Endothelial cell (in vitro differentiated cells): ENCODE results near the gene MAGI2. TPM values are rescaled to one million over a fixed set of nuclear protein-coding genes. Genes with fewer than 3 reads are reported as not detected.

Experiments used
- DNase-seq: peaks from one replicate; pipeline ENCODE4 v3.0.0; 2021; ENCODE audit warnings: low spot score
- H3K27ac Mint-ChIP-seq: one replicate; pipeline ENCODE4 v1.8.0; 2021; ENCODE audit warnings: mixed read lengths, inconsistent platforms; ENCODE audit not compliant: unreplicated experiment
- H3K27me3 Mint-ChIP-seq: one replicate; pipeline ENCODE4 v1.8.0; 2021; ENCODE audit warnings: mild to moderate bottlenecking, moderate library complexity, mixed read lengths, inconsistent platforms; ENCODE audit not compliant: unreplicated experiment
- H3K36me3 Mint-ChIP-seq: one replicate; pipeline ENCODE4 v1.8.0; 2021; ENCODE audit warnings: mild to moderate bottlenecking, low read depth, mixed read lengths, inconsistent platforms; ENCODE audit not compliant: unreplicated experiment
- H3K4me1 Mint-ChIP-seq: one replicate; pipeline ENCODE4 v1.8.0; 2021; ENCODE audit warnings: mild to moderate bottlenecking, mixed read lengths, inconsistent platforms; ENCODE audit not compliant: unreplicated experiment
- H3K4me3 Mint-ChIP-seq: one replicate; pipeline ENCODE4 v1.8.0; 2021; ENCODE audit warnings: mild to moderate bottlenecking, mixed read lengths, inconsistent platforms; ENCODE audit not compliant: unreplicated experiment
- H3K9me3 Mint-ChIP-seq: one replicate; pipeline ENCODE4 v1.8.0; 2021; ENCODE audit warnings: mixed read lengths, inconsistent platforms; ENCODE audit not compliant: unreplicated experiment
- total RNA-seq: library from RNA; stranded (reverse); fragmentation: NEBNext Ultra II Directional; extraction: Animal tissue kit (Norgen Biotek cat#: 25700); gene quantifications from one replicate; pipeline ENCODE4 v1.2.1, GENCODE V29; 2021; ENCODE audit not compliant: unreplicated experiment
- TF ChIP-seq, protein P1 (sequence below): fragments of 200-600 bp; sonication (generic); IDR thresholded peaks from one replicate; pipeline ENCODE4 v1.5.0; 2021; ENCODE audit warnings: antibody characterized with exemption; ENCODE audit not compliant: unreplicated experiment

The MAGI2 gene
- total RNA-seq, 1 donor from 2014 or later: 6.3 TPM

DNA sequence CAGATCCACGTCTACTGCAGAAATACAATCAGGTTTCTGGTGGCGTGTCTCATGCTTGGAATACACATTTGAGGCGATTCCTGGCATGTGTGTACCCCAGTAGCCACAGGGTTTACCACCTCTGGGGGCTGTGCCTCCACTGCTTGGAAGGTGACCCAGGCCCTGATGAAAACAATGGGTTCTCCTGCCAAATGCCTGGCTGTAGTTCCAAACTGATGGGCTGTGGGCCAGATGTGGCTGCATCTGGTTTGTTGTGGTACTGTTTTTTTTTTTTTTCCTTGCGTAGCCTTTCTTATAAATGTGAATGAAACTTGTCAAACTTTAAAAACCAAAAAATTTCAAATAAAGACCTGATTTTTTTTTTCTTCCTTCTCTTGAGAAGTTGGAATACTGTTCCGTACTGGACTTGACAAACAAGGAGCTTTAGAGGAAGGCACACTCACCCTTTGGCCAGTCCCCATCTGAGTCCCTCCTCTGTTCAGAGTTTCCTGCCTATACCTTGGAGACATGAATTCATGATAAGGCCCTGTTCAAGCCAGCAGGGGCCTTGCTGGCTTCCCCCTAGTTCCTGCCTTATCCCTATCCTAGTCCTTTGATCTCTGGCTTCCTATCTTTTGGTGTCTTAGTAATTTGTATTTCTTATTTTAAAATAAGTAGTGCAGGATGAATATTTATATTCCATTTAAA is 1437.8 kb downstream of the MAGI2 start:
- H3K27me3 Mint-ChIP-seq: peaks cover 10% of the 10 kb centered on the region
- no peak for DNase-seq
- H3K9me3 Mint-ChIP-seq: no peaks in the 10 kb centered on the region
- H3K27ac Mint-ChIP-seq: no peak overlapping the region
- H3K4me1 Mint-ChIP-seq: peaks cover 4% of the 10 kb centered on the region
- TF ChIP-seq, protein P1, sequence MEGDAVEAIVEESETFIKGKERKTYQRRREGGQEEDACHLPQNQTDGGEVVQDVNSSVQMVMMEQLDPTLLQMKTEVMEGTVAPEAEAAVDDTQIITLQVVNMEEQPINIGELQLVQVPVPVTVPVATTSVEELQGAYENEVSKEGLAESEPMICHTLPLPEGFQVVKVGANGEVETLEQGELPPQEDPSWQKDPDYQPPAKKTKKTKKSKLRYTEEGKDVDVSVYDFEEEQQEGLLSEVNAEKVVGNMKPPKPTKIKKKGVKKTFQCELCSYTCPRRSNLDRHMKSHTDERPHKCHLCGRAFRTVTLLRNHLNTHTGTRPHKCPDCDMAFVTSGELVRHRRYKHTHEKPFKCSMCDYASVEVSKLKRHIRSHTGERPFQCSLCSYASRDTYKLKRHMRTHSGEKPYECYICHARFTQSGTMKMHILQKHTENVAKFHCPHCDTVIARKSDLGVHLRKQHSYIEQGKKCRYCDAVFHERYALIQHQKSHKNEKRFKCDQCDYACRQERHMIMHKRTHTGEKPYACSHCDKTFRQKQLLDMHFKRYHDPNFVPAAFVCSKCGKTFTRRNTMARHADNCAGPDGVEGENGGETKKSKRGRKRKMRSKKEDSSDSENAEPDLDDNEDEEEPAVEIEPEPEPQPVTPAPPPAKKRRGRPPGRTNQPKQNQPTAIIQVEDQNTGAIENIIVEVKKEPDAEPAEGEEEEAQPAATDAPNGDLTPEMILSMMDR: no peak
- no peak overlapping the region for H3K4me3 Mint-ChIP-seq
- H3K36me3 Mint-ChIP-seq: peaks cover 2% of the 10 kb centered on the region

DNA sequence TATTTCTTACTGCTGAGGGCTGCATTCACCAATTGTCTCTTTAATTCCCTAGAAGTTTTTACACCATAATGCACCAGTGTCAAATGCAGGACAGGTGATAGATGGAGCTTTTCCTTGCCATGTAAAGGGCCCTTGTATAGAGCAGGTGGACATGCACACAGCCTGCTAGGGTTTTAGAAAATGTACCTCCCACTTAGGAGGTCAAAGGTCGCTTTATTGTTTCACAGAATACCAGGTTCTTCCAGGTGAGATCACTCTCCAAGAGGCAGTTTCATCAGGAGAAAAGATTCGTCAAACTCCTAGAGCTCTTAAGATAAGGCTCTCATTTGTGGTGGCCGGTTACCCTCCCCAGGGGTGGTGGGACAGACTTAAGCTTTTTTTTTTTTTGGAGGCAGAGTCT is 1439.1 kb downstream of the MAGI2 start:
- TF ChIP-seq, protein P1: no peak
- Mint-ChIP-seq H3K4me1 (no peaks in the 10 kb centered on the region), H3K4me3 (no peak overlapping the region), H3K36me3 (no peaks in the 10 kb centered on the region), H3K9me3 (no peaks in the 10 kb centered on the region), H3K27me3 (peaks cover 6% of the 10 kb centered on the region), H3K27ac (no peak overlapping the region)
- no peak for DNase-seq

DNA sequence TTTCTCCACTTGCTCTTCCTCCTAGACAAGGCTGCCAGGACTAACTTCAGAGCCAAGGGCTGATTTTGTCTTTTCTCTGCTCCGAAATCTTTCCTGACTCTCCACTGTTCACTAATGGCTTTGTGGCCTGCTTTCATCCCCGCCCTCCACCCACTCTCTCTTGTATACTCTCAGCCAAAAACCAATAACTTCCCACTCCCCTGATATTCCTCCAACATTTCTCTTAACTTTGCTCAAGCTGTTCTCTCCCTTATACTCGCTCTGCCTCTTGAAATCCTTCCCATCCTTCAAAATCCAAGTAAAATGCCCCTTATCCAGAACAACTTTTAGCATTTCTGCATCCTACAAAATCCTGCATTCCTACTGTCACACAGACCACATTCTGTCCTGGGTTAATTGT is 1440.1 kb downstream of the MAGI2 start:
- Mint-ChIP-seq H3K27me3 (peaks cover 6% of the 10 kb centered on the region), H3K27ac (no peak overlapping the region)

DNA sequence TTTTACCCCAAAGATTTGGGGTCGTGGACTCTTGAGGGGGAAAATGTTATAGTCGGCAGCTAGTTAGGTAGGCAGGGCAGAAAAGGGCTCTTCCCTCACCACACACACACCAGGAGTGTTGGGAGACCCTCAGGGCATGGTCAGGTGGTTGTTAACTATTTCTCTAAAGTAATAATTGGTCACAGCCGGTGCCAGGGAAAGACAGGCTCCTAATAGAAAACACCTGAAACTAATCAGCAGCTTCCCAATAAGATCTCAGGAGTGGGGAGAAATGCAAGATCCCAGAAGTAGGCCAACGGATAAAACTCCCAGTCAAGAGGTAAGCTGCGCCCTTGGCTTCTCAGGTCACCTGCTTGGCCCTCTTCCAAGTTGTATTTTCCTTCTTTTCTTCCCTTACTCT is 1441.8 kb downstream of the MAGI2 start:
- no peaks in the 10 kb centered on the region for H3K9me3 Mint-ChIP-seq
- no peak for DNase-seq

More for the DNA sequence above, 1440.1 kb downstream of the MAGI2 start:
- no peaks in the 10 kb centered on the region for H3K9me3 Mint-ChIP-seq
- no peaks in the 10 kb centered on the region for H3K36me3 Mint-ChIP-seq
- H3K4me3 Mint-ChIP-seq: no peak overlapping the region
- TF ChIP-seq, protein P1: no peak
- no peak for DNase-seq
- H3K4me1 Mint-ChIP-seq: no peaks in the 10 kb centered on the region

DNA sequence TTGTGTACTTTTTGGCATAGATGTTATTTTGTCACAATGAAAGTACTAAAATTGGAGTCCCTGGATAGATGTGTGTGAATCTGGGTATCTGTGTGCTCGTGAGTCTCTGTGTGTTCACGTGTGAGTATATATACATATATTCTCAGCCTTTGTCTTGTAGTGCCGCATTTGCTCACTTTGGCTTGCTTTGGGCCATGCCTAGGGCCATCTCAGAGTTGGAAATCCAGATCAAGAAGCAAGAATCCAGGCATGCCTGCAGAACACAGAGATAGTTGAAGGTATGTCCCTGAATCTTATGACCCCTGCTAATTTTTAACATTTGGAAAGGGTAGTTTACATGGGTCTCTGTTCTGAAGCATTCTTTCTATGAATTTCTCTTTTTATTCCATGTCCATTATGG is 1446.2 kb downstream of the MAGI2 start:
- Mint-ChIP-seq H3K27ac (no peak overlapping the region), H3K4me1 (no peaks in the 10 kb centered on the region), H3K9me3 (no peaks in the 10 kb centered on the region), H3K27me3 (peaks cover 3% of the 10 kb centered on the region), H3K36me3 (peaks cover 4% of the 10 kb centered on the region), H3K4me3 (no peak overlapping the region)
- TF ChIP-seq, protein P1: no peak
- no peak for DNase-seq

More for the DNA sequence above, 1441.8 kb downstream of the MAGI2 start:
- no peaks in the 10 kb centered on the region for H3K36me3 Mint-ChIP-seq
- TF ChIP-seq, protein P1: no peak
- H3K4me3 Mint-ChIP-seq: no peak overlapping the region
- H3K4me1 Mint-ChIP-seq: no peaks in the 10 kb centered on the region
- peaks cover 3% of the 10 kb centered on the region for H3K27me3 Mint-ChIP-seq
- no peak overlapping the region for H3K27ac Mint-ChIP-seq
